HG02840 (cell line): ENCODE data around the gene NOL3.

ENCODE experiments used
- ATAC-seq: cut with Tn5 transposase; IDR thresholded peaks from one replicate; pipeline ENCODE4 v1.9.1; 2021; ENCODE audit warnings: mild to moderate bottlenecking, moderate library complexity, moderate number of reproducible peaks; ENCODE audit not compliant: unreplicated experiment, low FRiP score

Gene NOL3

GRCh38 chr16:67202426-67202825 is 32.1 kb downstream of the NOL3 start:
- no peak for ATAC-seq

- ATAC-seq, result no peak
Observed at GRCh38 chr16:67202956-67203493, 32.7 kb downstream of the NOL3 start.

DNA sequence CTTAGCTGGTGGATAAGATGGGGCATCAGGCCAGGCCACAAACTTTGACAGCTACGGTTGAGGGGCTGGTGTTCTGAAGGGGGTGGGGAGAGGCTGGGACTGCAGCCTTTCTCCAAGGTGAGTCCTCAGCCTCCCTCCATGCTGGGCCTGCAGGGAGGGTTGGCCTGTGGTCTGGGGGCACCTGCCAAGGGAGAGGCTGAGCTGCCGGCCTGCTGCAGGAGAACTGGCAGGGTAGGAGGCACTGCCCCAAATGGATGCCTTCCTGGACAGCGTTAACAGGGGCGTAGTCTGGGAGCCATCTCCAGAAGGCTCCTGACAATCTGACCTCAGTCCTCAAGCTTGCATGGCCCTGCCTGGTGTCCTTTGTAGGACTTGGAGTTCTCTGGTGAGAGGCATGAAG is 33.7 kb downstream of the NOL3 start:
- ATAC-seq, result no peak

GRCh38 chr16:67206129-67206837 is 35.9 kb downstream of the NOL3 start:
- ATAC-seq, result no peak

GRCh38 chr16:67206838-67207248 is 36.5 kb downstream of the NOL3 start:
- ATAC-seq, result no peak

- no peak for ATAC-seq
Observed at GRCh38 chr16:67207249-67208091, 37.1 kb downstream of the NOL3 start.

GRCh38 chr16:67208154-67208896 is 38.0 kb downstream of the NOL3 start:
- ATAC-seq, result no peak

DNA sequence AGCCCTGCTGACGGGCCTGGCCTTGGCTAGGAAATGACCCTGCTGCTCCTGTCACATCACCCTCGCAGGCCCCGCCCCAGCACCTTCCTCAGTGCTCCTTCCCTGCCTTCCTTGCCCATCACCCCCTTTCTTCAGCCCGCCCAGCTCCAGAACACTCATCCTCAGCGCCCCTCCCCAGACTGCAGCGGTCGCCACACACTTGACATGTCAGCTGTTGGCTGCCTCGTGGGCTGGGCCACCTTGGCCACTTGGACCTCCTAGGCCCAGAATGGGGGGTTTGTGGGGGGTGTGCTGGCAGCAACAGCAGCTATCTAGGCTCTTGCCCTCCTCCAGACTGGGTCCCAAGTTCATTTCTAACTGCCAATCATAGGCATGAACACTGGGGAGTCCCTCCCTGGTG is 39.2 kb downstream of the NOL3 start:
- no peak for ATAC-seq

DNA sequence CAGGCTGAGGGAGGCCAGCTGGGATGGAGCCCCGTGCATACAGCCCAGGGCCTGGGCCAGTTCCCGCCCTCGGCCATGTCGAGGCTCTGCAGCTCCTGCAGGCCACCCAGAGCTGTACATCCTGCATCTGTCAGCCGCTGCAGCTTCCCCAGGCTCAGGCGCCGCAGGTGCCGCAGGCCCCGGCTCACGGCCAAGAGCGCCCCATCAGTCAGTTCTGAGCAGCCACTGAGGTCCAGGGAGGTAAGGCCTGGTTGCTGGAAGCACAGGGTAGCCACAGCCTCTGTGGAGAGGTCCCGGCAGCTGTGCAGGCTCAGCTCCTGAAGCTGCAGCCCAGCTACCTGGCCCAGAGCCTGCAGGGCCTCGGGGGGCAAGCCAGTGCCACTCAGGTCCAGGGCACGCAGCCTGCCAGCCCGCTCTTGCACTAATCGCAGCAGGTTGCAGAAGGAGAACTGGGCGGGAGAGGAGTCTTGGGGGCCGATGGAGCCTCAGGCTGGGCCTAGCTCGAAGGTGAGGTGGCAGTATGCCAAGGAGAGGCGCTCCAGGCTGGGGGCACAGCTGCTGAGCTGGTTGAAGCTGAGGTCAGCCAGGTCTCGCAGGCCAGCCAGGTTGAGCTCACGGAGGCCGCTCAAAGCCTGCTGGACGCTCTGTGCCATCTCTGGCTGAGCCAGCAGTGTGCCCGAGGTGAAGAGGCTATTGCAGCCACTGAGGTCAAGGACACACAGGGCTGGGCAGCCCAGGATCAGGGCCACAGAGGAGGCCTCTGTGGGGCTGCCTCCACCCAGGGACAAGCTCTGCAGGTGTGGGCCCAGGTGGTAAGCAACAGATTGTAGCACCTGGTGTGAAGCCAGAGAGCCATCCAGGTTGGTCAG is 40.0 kb downstream of the NOL3 start:
- no peak for ATAC-seq

DNA sequence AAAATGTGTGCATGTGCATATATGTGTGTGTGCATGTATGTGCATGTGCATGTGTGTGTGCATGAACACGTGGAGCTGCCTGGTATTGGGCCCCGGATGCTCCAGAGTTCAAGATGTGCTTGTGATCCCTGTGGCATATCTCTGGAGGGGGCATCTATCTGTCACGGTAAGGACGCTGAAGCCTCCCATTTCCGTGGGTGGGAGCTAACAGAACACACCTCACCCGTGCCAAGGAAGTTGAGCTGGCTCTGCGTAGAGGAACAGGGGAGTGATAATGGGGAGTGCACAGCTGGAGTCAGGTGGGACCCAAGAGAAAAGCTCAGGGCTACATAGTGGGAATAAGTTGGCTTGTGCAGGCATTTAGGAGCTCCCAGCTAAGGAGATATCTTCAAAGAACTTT is 41.3 kb downstream of the NOL3 start:
- no peak for ATAC-seq

DNA sequence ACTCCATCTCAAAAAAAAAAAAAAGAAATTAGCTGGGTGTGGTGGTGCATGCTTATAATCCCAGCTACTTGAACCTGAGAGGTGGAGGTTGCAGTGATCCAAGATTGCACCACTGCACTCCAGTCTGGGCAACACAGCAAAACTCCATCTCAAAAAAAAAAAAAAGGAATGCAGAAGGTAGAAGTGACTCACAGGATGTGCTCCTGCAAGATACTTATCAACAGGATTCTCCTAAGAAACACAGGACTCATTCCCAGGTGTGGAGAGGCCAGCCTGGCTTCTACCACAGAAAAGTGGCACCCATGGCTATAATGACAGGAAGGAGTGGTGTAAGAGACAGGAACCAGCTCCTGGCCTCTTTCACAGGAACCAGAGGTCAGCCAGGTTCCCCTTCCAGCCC is 42.4 kb downstream of the NOL3 start:
- ATAC-seq, result no peak

GRCh38 chr16:67213197-67214019 is 43.1 kb downstream of the NOL3 start:
- ATAC-seq, result no peak

GRCh38 chr16:67215706-67216105 is 45.4 kb downstream of the NOL3 start:
- ATAC-seq, result no peak

DNA sequence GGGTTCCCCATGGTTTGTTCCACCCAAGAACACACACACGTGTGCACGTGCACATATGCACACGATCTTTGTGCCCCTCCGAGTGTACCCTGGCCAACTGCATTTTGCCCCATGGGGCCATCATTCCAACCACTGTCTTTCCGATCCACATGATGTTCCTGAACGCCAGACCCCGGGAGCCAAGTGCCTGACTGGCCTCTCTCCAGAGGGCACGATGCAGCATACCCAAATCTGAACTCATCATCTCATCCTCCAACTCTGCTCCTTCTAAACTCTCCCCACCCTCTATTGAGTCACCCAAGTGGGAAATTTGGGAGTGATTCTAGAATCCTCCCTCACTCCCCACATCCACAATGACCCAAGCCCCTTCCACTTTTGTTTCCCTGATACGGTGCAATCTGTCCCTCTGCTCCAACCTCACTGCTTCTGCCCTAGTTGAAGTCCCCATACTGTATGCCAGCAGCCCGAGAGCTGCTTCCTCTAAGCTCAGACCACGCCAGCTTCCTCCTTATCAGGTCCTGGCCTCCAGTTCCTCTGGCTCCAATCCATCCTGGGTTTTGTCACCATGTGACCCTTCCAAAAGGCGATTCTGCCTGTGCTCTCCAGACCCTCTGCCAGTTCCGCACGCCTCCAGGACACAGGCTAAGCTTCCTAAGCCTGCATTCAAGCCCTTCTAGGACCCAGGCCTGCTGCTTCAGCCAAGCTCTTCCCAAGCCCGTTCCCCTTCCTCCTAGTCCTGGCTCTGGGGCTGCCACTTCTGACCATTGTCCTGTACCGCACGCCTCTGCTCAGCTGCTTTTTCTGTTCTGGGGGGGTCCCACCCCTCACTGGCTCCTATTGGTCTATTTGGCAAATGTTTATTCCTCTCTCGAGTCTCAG is 46.5 kb downstream of the NOL3 start:
- ATAC-seq, result no peak

DNA sequence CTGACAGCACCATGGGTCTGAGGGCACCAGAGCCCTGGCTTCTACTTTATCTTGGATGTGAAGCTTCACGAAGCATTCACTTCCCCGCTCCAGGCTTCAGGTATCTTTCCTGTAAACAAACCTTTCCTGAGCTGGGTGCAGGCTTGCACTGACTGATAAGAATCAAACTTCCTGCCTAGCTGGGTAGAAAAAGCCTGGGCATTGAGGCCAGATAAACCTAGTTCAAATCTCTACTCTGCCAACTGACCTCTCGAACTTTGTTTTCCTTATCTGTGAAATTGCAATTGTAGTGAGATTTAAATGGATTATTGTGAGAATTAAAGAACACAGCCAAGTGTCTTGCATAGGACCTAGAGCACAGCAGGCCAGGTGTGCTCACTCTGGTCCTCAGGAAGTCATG is 53.7 kb downstream of the NOL3 start:
- ATAC-seq, result no peak
